Measurements from ENCODE around the gene DNAH14. TPM values are rescaled to one million over a fixed set of nuclear protein-coding genes. Genes with fewer than 3 reads are reported as not detected.

The DNAH14 gene
- polyA plus RNA-seq, 1 donor from 2014 or later, result 24.9 TPM

- TF ChIP-seq EP300 (conservative IDR thresholded peaks at IDR 0.05; ENCODE audit: poor library complexity, severe bottlenecking) (no peak), MXI1 (conservative IDR thresholded peaks at IDR 0.05; ENCODE audit: poor library complexity, severe bottlenecking) (no peak), RAD21 (conservative IDR thresholded peaks at IDR 0.05) (no peak), TAF1 (IDR thresholded peaks at IDR 0.05; ENCODE audit: low read depth) (no peak), EZH2 (IDR thresholded peaks at IDR 0.05; ENCODE audit: borderline replicate concordance, insufficient read depth, low read length, poor library complexity, severe bottlenecking) (no peak), CTCF (IDR thresholded peaks at IDR 0.05; ENCODE audit: poor library complexity, severe bottlenecking) (no peak), POLR2AphosphoS5 (IDR thresholded peaks at IDR 0.05) (no peak), SMC3 (conservative IDR thresholded peaks at IDR 0.05; ENCODE audit: poor library complexity) (no peak), REST (IDR thresholded peaks at IDR 0.05; ENCODE audit: borderline replicate concordance) (no peak)
- Histone ChIP-seq H3K27ac (ENCODE audit: low read length) (no peak overlapping the region), H3K79me2 (replicated peaks; ENCODE audit: insufficient read depth, low read length) (no peaks in the 10 kb centered on the region), H2AFZ (ENCODE audit: low read depth, low read length) (no peak overlapping the region), H3K9me3 (ENCODE audit: low read length) (no peaks in the 10 kb centered on the region), H3K4me2 (ENCODE audit: low read length) (no peak overlapping the region), H3K9ac (ENCODE audit: low read length) (no peak overlapping the region), H3K4me3 (ENCODE audit: low read length) (no peak overlapping the region), H3K27me3 (ENCODE audit: insufficient read depth, low read depth, low read length) (no peaks in the 10 kb centered on the region), H3K36me3 (ENCODE audit: insufficient read depth, low read length) (no peaks in the 10 kb centered on the region), H3F3A (ENCODE audit: insufficient read depth, low read length, poor library complexity, severe bottlenecking) (no peaks in the 10 kb centered on the region), H4K20me1 (ENCODE audit: insufficient read depth) (no peaks in the 10 kb centered on the region), H3K9me2 (ENCODE audit: insufficient read depth, low read length) (no peaks in the 10 kb centered on the region)
Observed at GRCh38 chr1:225155555-225155954, 226.1 kb downstream of the DNAH14 start.

GRCh38 chr1:225156254-225156653, 226.8 kb downstream of the DNAH14 start:
- Histone ChIP-seq H3K27me3 (ENCODE audit: insufficient read depth, low read depth, low read length) (no peaks in the 10 kb centered on the region), H3K79me2 (replicated peaks; ENCODE audit: insufficient read depth, low read length) (no peaks in the 10 kb centered on the region), H3K4me2 (ENCODE audit: low read length) (no peak overlapping the region), H3K36me3 (ENCODE audit: insufficient read depth, low read length) (no peaks in the 10 kb centered on the region), H3K27ac (ENCODE audit: low read length) (no peak overlapping the region), H2AFZ (ENCODE audit: low read depth, low read length) (no peak overlapping the region), H3K4me3 (ENCODE audit: low read length) (no peak overlapping the region), H3K9ac (ENCODE audit: low read length) (no peak overlapping the region), H3F3A (ENCODE audit: insufficient read depth, low read length, poor library complexity, severe bottlenecking) (no peaks in the 10 kb centered on the region), H3K9me3 (ENCODE audit: low read length) (no peaks in the 10 kb centered on the region), H4K20me1 (ENCODE audit: insufficient read depth) (no peaks in the 10 kb centered on the region), H3K9me2 (ENCODE audit: insufficient read depth, low read length) (no peaks in the 10 kb centered on the region)
- TF ChIP-seq REST (IDR thresholded peaks at IDR 0.05; ENCODE audit: borderline replicate concordance), result no peak
- TF ChIP-seq EZH2 (IDR thresholded peaks at IDR 0.05; ENCODE audit: borderline replicate concordance, insufficient read depth, low read length, poor library complexity, severe bottlenecking), result no peak
- no peak for TF ChIP-seq TAF1 (IDR thresholded peaks at IDR 0.05; ENCODE audit: low read depth)
- no peak for TF ChIP-seq EP300 (conservative IDR thresholded peaks at IDR 0.05; ENCODE audit: poor library complexity, severe bottlenecking)
- no peak for TF ChIP-seq SMC3 (conservative IDR thresholded peaks at IDR 0.05; ENCODE audit: poor library complexity)
- no peak for TF ChIP-seq MXI1 (conservative IDR thresholded peaks at IDR 0.05; ENCODE audit: poor library complexity, severe bottlenecking)
- TF ChIP-seq CTCF (IDR thresholded peaks at IDR 0.05; ENCODE audit: poor library complexity, severe bottlenecking), result no peak
- TF ChIP-seq RAD21 (conservative IDR thresholded peaks at IDR 0.05), result no peak
- TF ChIP-seq POLR2AphosphoS5 (IDR thresholded peaks at IDR 0.05), result no peak
